SK-N-SH treated with all-trans-retinoic acid at 6 μM for 48 hours (cell line): ENCODE data around the gene BTNL9.
"Not testable (repeated sequence)": the region's sequence is repeated elsewhere in the genome, so short reads cannot be mapped to it uniquely, and the experiment has no call there.

Experiments
- OSR1 ChIP-seq: fragments of 250-450 bp; sonication (Bioruptor Pico); IDR thresholded peaks from 2 replicates; pipeline ENCODE4 v1.8.0; 2022; ENCODE audit warnings: moderate library complexity, mild to moderate bottlenecking, inconsistent platforms
- RARB ChIP-seq: fragments of 250-450 bp; sonication (Bioruptor Pico); IDR thresholded peaks from 2 replicates; pipeline ENCODE4 v1.8.0; 2021; ENCODE audit warnings: mild to moderate bottlenecking, moderate library complexity
- ZC3H10 ChIP-seq: fragments of 250-450 bp; sonication (Bioruptor Pico); IDR thresholded peaks from 2 replicates; pipeline ENCODE4 v1.5.1; 2021; ENCODE audit warnings: mild to moderate bottlenecking, moderate library complexity

DNA sequence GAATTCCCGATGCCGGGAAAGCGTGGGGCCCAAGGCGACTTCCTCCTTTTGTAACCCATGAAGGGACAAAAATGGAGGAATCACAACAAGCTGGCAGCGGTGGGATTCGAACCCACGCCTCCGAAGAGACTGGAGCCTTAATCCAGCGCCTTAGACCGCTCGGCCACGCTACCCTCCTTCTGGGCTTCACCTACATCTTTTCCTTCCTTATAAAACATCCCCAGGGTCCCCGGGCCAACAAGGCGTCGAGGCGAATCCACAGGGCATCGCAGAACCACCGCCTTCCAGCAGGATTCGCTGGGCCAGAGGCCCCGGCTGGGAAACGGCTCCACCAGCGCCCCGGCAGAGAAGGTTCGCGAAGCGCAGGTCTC lies 57.3 kb downstream of the BTNL9 start:
- not testable (repeated sequence) for TF ChIP-seq OSR1; ZC3H10 (CRISPR knock-in tag); RARB
